Right ventricle myocardium superior (tissue), 1 donor: ENCODE results near the gene CDCA7. TPM values are rescaled to one million over a fixed set of nuclear protein-coding genes. Genes with fewer than 3 reads are reported as not detected.
"Not testable (repeated sequence)": the region's sequence is repeated elsewhere in the genome, so short reads cannot be mapped to it uniquely, and the experiment has no call there.

Experiments
- ATAC-seq: fragments of 200-7000 bp; cut with Tn5 transposase; one replicate; pipeline ENCODE4 v1.9.1; 2020; ENCODE audit warnings: mild to moderate bottlenecking; ENCODE audit not compliant: poor library complexity
- DNase-seq: peaks from one replicate; pipeline ENCODE4 v3.0.0-alpha.2; 2020
- intact Hi-C: fragments of 100-400 bp; cut with DNase I; formaldehyde crosslinking; loops from one replicate; pipeline ENCODE4 v1.11.2; 2022
- long read RNA-seq: library from polyadenylated mRNA; unstranded; transcript quantifications from one replicate; pipeline ENCODE4 v2.0.0, GENCODE V29; 2021
- total RNA-seq: library from RNA; stranded (reverse); fragmentation: NEBNext Ultra II Directional; extraction: Animal tissue kit (Norgen Biotek cat#: 25700); gene quantifications from one replicate; pipeline ENCODE4 v1.2.1, GENCODE V29; 2021
- donor health status: DM: no; HTN: yes; CAD: no; lungs with severe emphysema.

CDCA7 gene
- total RNA-seq, result 1.3 TPM
- long read RNA-seq, partial matches to known transcripts, result 0 of 4 reads
- long read RNA-seq, other reads (novel, unspliced or antisense), result 0 of 4 reads

- intact Hi-C loops, result no loop called here
- ATAC-seq (peak; percentile 95), DNase-seq (peak; percentile 72)
Observed at GRCh38 chr2:173354582-173355131, at the start of gene CDCA7. Gene CDCA7 (plus strand): TSS chr2:173354872. CDS start chr2:173354964, 92 bp downstream.

GRCh38 chr2:173305303-173305702 is 49.4 kb upstream of the CDCA7 start:
- no peak for ATAC-seq

DNA sequence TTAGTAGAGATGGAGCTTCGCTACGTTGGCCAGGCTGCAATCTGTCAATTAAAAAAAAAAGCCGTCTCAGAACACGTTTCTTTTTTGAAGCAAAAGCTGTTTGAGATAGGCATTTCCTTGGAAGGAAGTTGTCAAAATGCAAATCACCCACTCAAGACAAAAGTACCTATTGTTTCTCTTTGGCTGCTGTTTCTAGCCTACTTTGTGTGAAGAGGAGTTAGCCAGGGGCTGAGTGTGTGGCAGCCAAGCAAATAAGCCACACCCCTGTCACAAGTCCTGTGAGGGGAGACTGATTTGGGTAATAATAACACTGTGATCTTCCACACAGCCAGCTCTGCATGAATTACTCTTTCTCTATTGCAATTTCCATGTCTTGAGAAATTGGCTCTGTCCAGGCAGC is 47.4 kb upstream of the CDCA7 start:
- intact Hi-C loops, result no loop called here

More at GRCh38 chr2:173305303-173305702, 49.4 kb upstream of the CDCA7 start:
- DNase-seq, result no peak
- intact Hi-C loops, result no loop called here

GRCh38 chr2:173309370-173309769 is 45.3 kb upstream of the CDCA7 start:
- intact Hi-C loops, ATAC-seq, DNase-seq: not testable (repeated sequence)

More for the DNA sequence above, 47.4 kb upstream of the CDCA7 start:
- DNase-seq (no peak), ATAC-seq (no peak)

GRCh38 chr2:173311844-173312606 is 42.6 kb upstream of the CDCA7 start:
- ATAC-seq, result no peak
- no peak for DNase-seq
- intact Hi-C loops, result no loop called here

DNA sequence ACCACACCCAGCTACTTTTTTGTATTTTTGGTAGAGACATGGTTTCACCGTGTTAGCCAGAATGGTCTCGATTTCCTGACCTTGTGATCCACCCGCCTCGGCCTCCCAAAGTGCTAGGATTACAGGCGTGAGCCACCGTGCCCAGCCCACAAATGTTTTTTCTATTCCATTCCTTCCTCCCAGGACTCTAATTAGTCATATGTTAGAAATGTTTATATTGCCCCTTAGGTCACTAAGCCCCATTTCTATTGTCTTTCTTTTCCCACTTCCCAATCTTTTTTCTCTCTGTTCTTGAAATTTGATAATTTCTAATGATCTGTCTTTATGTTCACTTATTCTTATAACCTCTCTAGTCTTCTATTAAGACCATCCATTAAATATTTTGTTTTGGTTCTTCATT is 31.3 kb upstream of the CDCA7 start:
- no peak for ATAC-seq
- intact Hi-C loops, result no loop called here
- no peak for DNase-seq

DNA sequence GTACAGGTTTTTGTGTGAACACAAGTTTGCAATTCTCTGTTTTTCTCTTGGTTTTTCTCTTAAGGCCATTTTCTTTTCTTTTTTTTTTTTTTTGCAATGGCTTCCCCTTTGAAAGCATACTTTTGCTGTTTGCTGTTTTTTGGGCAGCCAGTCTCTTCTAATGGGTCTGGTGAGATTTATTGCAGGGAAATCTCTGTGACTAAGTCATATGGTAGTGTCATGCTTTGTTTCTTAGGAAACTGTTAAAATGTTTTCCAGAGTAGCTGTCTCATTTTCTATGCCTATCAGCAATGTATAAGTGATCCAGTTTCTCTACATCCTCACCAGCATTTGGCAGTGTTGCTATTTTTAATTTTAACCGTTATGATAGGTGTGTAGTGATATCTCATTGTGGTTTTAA is 27.9 kb upstream of the CDCA7 start:
- intact Hi-C loops, result no loop called here
- DNase-seq, result no peak
- ATAC-seq, result no peak

DNA sequence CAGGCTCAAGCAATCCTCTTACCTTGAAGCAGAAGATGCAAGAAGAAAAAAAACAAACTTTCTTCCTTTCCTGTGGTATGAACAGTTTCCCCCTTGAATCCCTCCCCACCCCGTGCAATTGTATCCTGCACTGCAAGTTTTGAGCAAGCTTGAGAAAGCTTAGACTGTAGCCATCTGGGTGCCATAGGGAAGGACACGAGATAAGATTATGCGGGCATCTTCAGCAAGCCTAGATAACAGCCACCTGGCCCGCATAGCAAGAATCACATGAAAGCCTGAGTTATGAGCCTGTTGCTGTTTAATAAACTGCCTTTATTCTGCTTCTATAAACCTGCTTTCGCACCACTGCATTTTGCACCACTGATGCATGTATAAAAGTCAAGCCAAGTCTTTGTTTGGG is 27.3 kb upstream of the CDCA7 start:
- no peak for DNase-seq
- ATAC-seq, result no peak
- intact Hi-C loops, result no loop called here

- ATAC-seq, DNase-seq, intact Hi-C loops: not testable (repeated sequence)
Observed at GRCh38 chr2:173333003-173333402, 21.7 kb upstream of the CDCA7 start.

DNA sequence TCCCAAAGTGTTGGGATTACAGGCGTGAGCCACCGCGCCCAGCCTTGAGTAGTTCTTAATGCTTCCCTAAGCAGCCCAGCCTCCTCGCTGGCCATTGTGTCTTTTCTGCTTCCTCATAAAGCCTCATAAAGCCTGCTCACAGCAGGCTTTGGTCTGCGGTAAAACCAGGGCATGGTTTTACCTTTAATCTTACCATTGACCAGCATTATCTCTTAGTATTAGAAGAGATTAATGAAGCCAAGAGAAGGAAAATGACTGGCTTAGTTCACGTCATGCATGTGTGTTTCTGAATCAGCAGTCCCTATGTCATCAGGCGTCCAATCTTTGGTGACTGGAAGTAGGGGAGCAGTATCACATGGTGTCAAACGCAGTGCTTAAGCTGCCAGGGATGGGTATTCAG is 14.9 kb upstream of the CDCA7 start:
- intact Hi-C loops, result no loop called here
- no peak for DNase-seq
- no peak for ATAC-seq

DNA sequence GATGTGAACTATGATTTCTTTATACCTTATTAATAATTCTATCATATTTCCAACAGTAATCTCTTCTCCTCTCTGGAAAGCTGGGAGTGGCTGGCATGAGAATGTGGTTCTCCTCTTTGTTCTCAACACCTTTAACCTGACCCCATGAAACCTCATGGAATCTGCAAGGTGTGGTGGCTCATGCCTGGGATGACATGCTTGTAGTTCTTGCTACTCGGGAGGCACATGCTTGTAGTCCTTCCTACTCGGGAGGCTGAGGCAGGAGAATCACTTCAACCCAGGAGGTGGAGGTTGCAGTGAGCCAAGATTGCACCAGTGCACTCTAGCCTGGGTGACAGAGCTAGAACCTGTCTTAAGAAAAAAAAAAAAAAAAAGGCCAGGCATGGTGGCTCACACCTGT is 10.8 kb upstream of the CDCA7 start:
- ATAC-seq, result no peak
- DNase-seq, result no peak
- intact Hi-C loops, result no loop called here

DNA sequence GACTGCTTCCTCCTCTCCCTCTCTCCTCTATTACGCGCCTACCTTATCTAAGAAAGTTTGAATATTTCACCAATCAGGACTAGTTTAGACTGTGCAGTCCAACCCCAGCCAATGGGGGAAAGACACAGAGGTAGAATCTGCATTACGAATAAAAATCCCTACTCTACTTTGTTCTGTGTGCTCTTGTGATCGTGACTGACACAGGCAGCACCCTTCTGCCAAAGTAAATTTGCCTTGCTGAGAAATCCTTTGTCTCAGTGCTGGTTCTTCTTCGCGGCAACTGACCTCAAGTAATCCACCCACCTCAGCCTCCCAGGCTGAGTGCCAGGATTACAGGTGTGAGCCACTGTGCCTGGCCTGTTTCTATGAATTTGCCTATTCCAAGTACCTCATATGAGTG is 8.6 kb upstream of the CDCA7 start:
- intact Hi-C loops, result no loop called here
- DNase-seq (no peak), ATAC-seq (no peak)

- ATAC-seq, result no peak
- intact Hi-C loops, result no loop called here
- no peak for DNase-seq
Observed at GRCh38 chr2:173347305-173348168, 7.1 kb upstream of the CDCA7 start.

- no peak for DNase-seq
- intact Hi-C loops, result no loop called here
- no peak for ATAC-seq
Observed at GRCh38 chr2:173349287-173349686, 5.4 kb upstream of the CDCA7 start.

DNA sequence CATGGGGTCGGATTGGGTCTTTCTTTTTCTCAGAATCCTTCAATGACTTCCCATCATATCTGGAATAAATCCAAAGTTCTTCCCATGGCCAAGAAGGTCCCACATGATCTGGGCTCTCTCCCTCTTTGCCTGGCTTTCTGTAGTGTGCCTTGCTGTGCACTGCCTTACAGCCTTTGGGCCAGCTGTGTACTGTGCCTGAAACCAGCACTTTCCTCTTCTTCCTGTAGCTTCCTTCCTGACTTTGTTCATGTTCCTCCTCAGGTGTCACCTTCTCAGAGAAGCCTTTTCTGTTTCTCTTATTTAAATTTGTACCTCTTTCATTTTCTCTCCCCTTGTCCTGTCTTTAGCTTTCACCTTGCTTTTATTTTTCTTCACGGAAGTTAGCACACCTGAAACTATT is 4.3 kb upstream of the CDCA7 start:
- ATAC-seq, result no peak

GRCh38 chr2:173351879-173352278 is 2.8 kb upstream of the CDCA7 start:
- DNase-seq (no peak), ATAC-seq (no peak)
- intact Hi-C loops, result no loop called here

More for the DNA sequence above, 4.3 kb upstream of the CDCA7 start:
- intact Hi-C loops, result no loop called here
- no peak for DNase-seq

GRCh38 chr2:173353556-173353955 is 1.1 kb upstream of the CDCA7 start:
- ATAC-seq (no peak), DNase-seq (no peak)
- intact Hi-C loops, result no loop called here

GRCh38 chr2:173354073-173354581 is 545 bp upstream of the CDCA7 start:
- intact Hi-C loops, result no loop called here
- no peak for ATAC-seq

DNA sequence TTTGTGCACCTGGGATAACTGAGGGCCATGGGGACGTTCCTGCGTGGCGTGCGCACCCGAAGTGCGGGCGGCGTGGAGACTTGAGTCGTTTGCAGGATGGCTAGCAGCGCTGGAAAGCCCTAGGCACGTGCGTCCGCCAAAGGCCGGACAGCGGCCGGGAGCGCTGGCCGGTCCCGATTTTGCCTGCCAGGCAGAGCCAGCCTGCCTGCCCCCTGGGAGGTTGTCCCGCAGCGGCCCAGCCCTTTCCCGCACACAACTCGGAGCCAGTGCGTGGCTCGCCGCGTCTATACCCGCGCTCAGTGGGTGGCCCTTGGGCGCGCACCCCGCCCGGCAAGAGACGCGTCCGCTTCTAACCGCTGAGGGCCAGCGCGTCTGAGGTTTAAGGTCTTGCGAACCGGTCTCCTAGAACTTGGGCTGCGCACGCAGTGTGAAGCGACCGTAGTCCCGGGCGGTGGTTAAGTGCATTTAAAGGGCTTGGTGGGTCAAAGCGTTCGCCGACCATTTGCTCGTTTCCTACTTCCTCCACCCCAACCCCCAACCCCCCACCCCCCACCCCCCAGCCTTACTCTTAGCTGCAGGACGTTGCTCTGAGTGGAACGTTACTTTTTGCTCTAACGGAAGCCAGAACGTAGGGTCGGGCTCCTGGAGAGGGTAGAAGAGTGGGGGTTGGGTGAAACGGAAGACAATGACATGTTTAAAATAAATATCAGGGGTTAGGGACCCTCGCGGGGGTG is 627 bp downstream of the CDCA7 start:
- DNase-seq (peak; percentile 62), ATAC-seq (peak; percentile 79)
- intact Hi-C loops, result no loop called here

More at GRCh38 chr2:173354073-173354581, 545 bp upstream of the CDCA7 start:
- DNase-seq, result no peak
